BLaER1 treated with 17β-estradiol and CSF1 and Interleukin-3, amounts not matched to agents 10 nM and 100 nM (cell line): Measurements from ENCODE around the gene PPP6R3.

ENCODE experiments used
- H3K27ac ChIP-seq, 11 experiments: shearing (Covaris generic); formaldehyde crosslinking; 2 replicates each; pipeline ENCODE4 v1.8.1; 2022
- H3K27me3 ChIP-seq, 11 experiments: shearing (Covaris generic); formaldehyde crosslinking; 2 replicates each; pipeline ENCODE4 v1.8.1; 2022
- H3K36me3 ChIP-seq, 11 experiments: shearing (Covaris generic); formaldehyde crosslinking; 2 replicates each; pipeline ENCODE4 v1.8.1; 2022
- H3K4me1 ChIP-seq, 10 experiments: shearing (Covaris generic); formaldehyde crosslinking; 2 replicates each; pipeline ENCODE4 v1.8.1; 2022
- H3K4me2 ChIP-seq, 11 experiments: shearing (Covaris generic); formaldehyde crosslinking; 2 replicates each; pipeline ENCODE4 v1.8.1; 2022
- H3K4me3 ChIP-seq, 10 experiments: shearing (Covaris generic); formaldehyde crosslinking; 2 replicates each; pipeline ENCODE4 v1.8.1; 2022
- H3K9ac ChIP-seq, 11 experiments: shearing (Covaris generic); formaldehyde crosslinking; 2 replicates each; pipeline ENCODE4 v1.8.1; 2022
- H3K9me3 ChIP-seq, 11 experiments: shearing (Covaris generic); formaldehyde crosslinking; replicated peaks in 1 of 11; 2 replicates each; pipeline ENCODE4 v1.8.1; 2022
- H4K20me1 ChIP-seq, 11 experiments: shearing (Covaris generic); formaldehyde crosslinking; 2 replicates each; pipeline ENCODE4 v1.8.1; 2022
- Cebpa-rat ChIP-seq, 11 experiments: shearing (Covaris generic); IDR thresholded peaks; 2 replicates each; pipeline ENCODE4 v1.8.1; 2022

PPP6R3 gene

GRCh38 chr11:68479390-68479789 is 18.8 kb downstream of the PPP6R3 start:
- peaks cover 2 to 97% (median 88%) of the 10 kb centered on the region in 11 experiments; a peak in 20 of 22 replicates for H3K9me3 ChIP-seq
- no peak overlapping the region for H3K4me2 ChIP-seq
- H3K27me3 ChIP-seq, result no peaks in the 10 kb centered on the region
- no peak overlapping the region for H3K27ac ChIP-seq
- peaks cover 0 to 20% (median 3%) of the 10 kb centered on the region in 10 experiments; a peak in 7 of 20 replicates for H3K4me1 ChIP-seq
- H4K20me1 ChIP-seq, result peaks cover 63 to 85% (median 79%) of the 10 kb centered on the region in 11 experiments
- peaks cover 34 to 91% (median 80%) of the 10 kb centered on the region in 11 experiments; a peak in 21 of 22 replicates for H3K36me3 ChIP-seq
- H3K9ac ChIP-seq, result no peak overlapping the region
- no peak overlapping the region for H3K4me3 ChIP-seq
- TF ChIP-seq Cebpa-rat (IDR thresholded peaks at IDR 0.05), result no peak

GRCh38 chr11:68480193-68480592 is 19.6 kb downstream of the PPP6R3 start:
- H4K20me1 ChIP-seq, result peaks cover 68 to 88% (median 87%) of the 10 kb centered on the region in 11 experiments
- TF ChIP-seq Cebpa-rat (IDR thresholded peaks at IDR 0.05), result no peak
- H3K36me3 ChIP-seq, result peaks cover 34 to 91% (median 83%) of the 10 kb centered on the region in 11 experiments; a peak in 21 of 22 replicates
- H3K27ac ChIP-seq, result no peak overlapping the region
- peaks cover 0 to 18% (median 3%) of the 10 kb centered on the region in 10 experiments; a peak in 3 of 20 replicates for H3K4me1 ChIP-seq
- H3K4me2 ChIP-seq, result 0 out of 22 replicates have a peak overlapping the region, but pooled peaks of 1 of the 11 experiments have one; percentile 14
- H3K9me3 ChIP-seq, result peaks cover 2 to 97% (median 84%) of the 10 kb centered on the region in 11 experiments; a peak in 20 of 22 replicates
- no peak overlapping the region for H3K9ac ChIP-seq
- H3K4me3 ChIP-seq, result no peak overlapping the region
- H3K27me3 ChIP-seq, result no peaks in the 10 kb centered on the region

DNA sequence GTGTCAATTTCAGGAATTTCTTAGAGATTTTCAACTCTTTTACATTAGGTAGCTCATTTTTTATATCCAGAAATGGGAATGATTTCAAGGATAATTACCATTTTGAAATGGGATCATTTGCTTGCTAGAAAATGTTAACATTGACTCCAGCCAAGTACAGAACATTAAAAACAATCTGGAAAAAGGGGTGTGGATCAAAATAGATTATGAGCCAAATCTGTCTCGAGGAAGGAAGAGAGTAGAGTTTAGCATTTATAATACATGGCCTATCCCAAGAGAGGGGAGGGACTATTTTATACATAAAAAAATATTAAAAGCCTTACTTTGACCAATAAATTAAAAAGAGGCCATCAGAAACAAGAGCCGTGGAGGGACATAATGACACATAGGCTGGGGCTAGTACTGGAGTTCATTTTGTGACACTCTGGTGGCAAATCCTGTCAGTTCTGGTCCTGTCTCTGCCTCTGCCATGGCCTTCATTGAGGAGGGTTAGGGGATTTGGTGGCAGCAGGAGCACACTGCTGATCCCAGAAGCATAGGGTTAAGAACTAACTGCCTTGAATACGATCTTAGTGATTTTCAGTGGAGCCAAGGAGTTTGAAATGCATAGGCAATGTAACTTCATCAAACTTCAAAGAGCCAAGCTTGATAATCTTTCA is 20.4 kb downstream of the PPP6R3 start:
- no peak for TF ChIP-seq Cebpa-rat (IDR thresholded peaks at IDR 0.05)
- peaks cover 2 to 96% (median 82%) of the 10 kb centered on the region in 11 experiments; a peak in 20 of 22 replicates for H3K9me3 ChIP-seq
- no peak overlapping the region for H3K9ac ChIP-seq
- H3K27ac ChIP-seq, result no peak overlapping the region
- no peaks in the 10 kb centered on the region for H3K27me3 ChIP-seq
- peaks cover 0 to 25% (median 3%) of the 10 kb centered on the region in 10 experiments; a peak in 7 of 20 replicates for H3K4me1 ChIP-seq
- peaks cover 34 to 94% (median 88%) of the 10 kb centered on the region in 11 experiments; a peak in 21 of 22 replicates for H3K36me3 ChIP-seq
- no peak overlapping the region for H3K4me3 ChIP-seq
- peaks cover 76 to 96% (median 95%) of the 10 kb centered on the region in 11 experiments for H4K20me1 ChIP-seq
- H3K4me2 ChIP-seq, result 0 out of 22 replicates have a peak overlapping the region, but pooled peaks of 1 of the 11 experiments have one; percentile 14

GRCh38 chr11:68481579-68482240 is 21.2 kb downstream of the PPP6R3 start:
- peaks cover 82 to 100% (median 100%) of the 10 kb centered on the region in 11 experiments for H4K20me1 ChIP-seq
- no peak for TF ChIP-seq Cebpa-rat (IDR thresholded peaks at IDR 0.05)
- H3K27ac ChIP-seq, result no peak overlapping the region
- no peaks in the 10 kb centered on the region for H3K27me3 ChIP-seq
- no peak overlapping the region for H3K9ac ChIP-seq
- H3K9me3 ChIP-seq, result peaks cover 0 to 93% (median 81%) of the 10 kb centered on the region in 11 experiments; a peak in 20 of 22 replicates
- peaks cover 0 to 32% (median 3%) of the 10 kb centered on the region in 10 experiments; a peak in 7 of 20 replicates for H3K4me1 ChIP-seq
- no peak overlapping the region for H3K4me2 ChIP-seq
- peaks cover 34 to 91% (median 84%) of the 10 kb centered on the region in 11 experiments; a peak in 21 of 22 replicates for H3K36me3 ChIP-seq
- H3K4me3 ChIP-seq, result no peak overlapping the region

- peaks cover 6 to 74% (median 52%) of the 10 kb centered on the region in 11 experiments; a peak in 19 of 22 replicates for H3K36me3 ChIP-seq
- peaks cover 0 to 52% (median 30%) of the 10 kb centered on the region in 11 experiments; a peak in 19 of 22 replicates for H3K9me3 ChIP-seq
- H3K27ac ChIP-seq, result no peak overlapping the region
- H3K9ac ChIP-seq, result no peak overlapping the region
- 0 out of 22 replicates have a peak overlapping the region, but pooled peaks of 2 of the 11 experiments have one; percentile 5 to 8 for H3K4me2 ChIP-seq
- H3K4me1 ChIP-seq, result peaks cover 0 to 43% (median 0%) of the 10 kb centered on the region in 10 experiments; a peak in 6 of 20 replicates
- TF ChIP-seq Cebpa-rat (IDR thresholded peaks at IDR 0.05), result no peak
- H3K4me3 ChIP-seq, result no peak overlapping the region
- H3K27me3 ChIP-seq, result no peaks in the 10 kb centered on the region
- H4K20me1 ChIP-seq, result peaks cover 94 to 100% (median 100%) of the 10 kb centered on the region in 11 experiments
These were observed 28.1 kb downstream of the PPP6R3 start for GRCh38 chr11:68488623-68489022.

DNA sequence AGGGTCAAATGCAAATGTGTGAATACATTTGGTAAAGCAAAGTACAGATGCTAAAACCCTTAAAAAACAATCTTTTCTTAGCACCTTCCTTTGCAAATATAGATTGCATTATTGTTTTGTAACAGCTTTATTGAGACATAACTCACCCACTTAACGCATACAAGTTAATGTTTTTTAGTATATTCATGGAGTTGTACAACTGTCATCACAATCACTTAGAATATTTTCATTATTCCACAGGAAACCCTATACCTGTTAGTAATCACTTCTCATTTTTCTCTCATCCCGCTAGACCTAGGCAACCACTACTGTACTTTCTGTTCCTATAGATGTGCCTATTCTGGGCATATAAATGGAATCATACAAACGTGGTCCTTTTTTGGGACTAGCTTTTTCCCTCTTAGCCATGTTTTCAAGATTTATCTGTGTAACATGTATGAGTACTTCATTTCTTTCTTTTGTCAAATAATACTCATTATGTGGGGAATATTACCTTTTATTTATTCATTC is 34.7 kb downstream of the PPP6R3 start:
- Histone ChIP-seq H3K36me3 (peaks cover 0 to 31% (median 19%) of the 10 kb centered on the region in 11 experiments; a peak in 17 of 22 replicates), H3K9me3 (peaks cover 0 to 22% (median 6%) of the 10 kb centered on the region in 11 experiments; a peak in 9 of 22 replicates), H3K4me2 (peak overlapping the region in 10 of 11 experiments; percentile 0 to 40 (median 14); a peak in 7 of 22 replicates), H3K4me1 (peaks cover 37 to 64% (median 54%) of the 10 kb centered on the region in 10 experiments), H3K27ac (no peak overlapping the region), H3K4me3 (no peak overlapping the region), H4K20me1 (peaks cover 100% of the 10 kb centered on the region in 11 experiments), H3K9ac (no peak overlapping the region), H3K27me3 (no peaks in the 10 kb centered on the region)
- no peak for TF ChIP-seq Cebpa-rat (IDR thresholded peaks at IDR 0.05)

DNA sequence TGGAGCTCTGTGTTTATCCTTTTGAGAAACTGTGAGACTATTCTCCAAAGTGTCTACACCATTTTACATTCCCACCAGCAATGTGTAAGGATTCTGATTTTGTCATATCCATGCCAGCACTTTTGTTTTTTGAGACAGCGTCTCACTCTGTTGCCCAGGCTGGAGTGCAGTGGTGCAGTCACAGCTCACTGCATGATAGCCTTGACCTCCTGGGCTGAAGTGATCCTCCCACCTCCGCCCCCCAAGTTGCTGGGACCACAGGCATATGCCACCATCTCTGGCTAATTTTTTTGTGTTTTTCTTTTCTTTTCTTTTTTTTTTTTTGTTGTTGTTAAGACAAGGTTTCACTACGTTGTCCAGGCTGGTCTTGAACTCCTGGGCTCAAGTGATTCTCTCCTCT is 35.3 kb downstream of the PPP6R3 start:
- peaks cover 0 to 22% (median 6%) of the 10 kb centered on the region in 11 experiments; a peak in 8 of 22 replicates for H3K9me3 ChIP-seq
- no peak overlapping the region for H3K4me3 ChIP-seq
- TF ChIP-seq Cebpa-rat (IDR thresholded peaks at IDR 0.05), result no peak
- H3K27ac ChIP-seq, result no peak overlapping the region
- H3K9ac ChIP-seq, result no peak overlapping the region
- peak overlapping the region in 9 of 11 experiments; percentile 5 to 40 (median 11); a peak in 6 of 22 replicates for H3K4me2 ChIP-seq
- no peaks in the 10 kb centered on the region for H3K27me3 ChIP-seq
- H3K4me1 ChIP-seq, result peaks cover 43 to 70% (median 60%) of the 10 kb centered on the region in 10 experiments
- H4K20me1 ChIP-seq, result peaks cover 100% of the 10 kb centered on the region in 11 experiments
- peaks cover 0 to 29% (median 19%) of the 10 kb centered on the region in 11 experiments; a peak in 17 of 22 replicates for H3K36me3 ChIP-seq

GRCh38 chr11:68497761-68498160 is 37.2 kb downstream of the PPP6R3 start:
- H4K20me1 ChIP-seq, result peaks cover 100% of the 10 kb centered on the region in 11 experiments
- H3K9me3 ChIP-seq, result 0 out of 22 replicates have a peak, but pooled peaks cover 0 to 9% (median 0%) of the 10 kb centered on the region in 11 experiments

More at GRCh38 chr11:68497761-68498160, 37.2 kb downstream of the PPP6R3 start:
- H3K4me2 ChIP-seq, result peak overlapping the region; percentile 46 to 83 (median 62); a peak in 20 of 22 replicates
- TF ChIP-seq Cebpa-rat (IDR thresholded peaks at IDR 0.05), result no peak
- H3K27ac ChIP-seq, result peak overlapping the region in 2 of 11 experiments; percentile 0 to 23; a peak in 2 of 22 replicates
- H3K4me3 ChIP-seq, result no peak overlapping the region
- H3K4me1 ChIP-seq, result peaks cover 50 to 81% (median 73%) of the 10 kb centered on the region in 10 experiments
- H3K27me3 ChIP-seq, result no peaks in the 10 kb centered on the region
- H3K36me3 ChIP-seq, result peaks cover 0 to 20% (median 4%) of the 10 kb centered on the region in 11 experiments; a peak in 7 of 22 replicates
- H3K9ac ChIP-seq, result no peak overlapping the region
